HepG2 (cell line): ENCODE data around the gene APBB3. TPM values are rescaled to one million over a fixed set of nuclear protein-coding genes. Genes with fewer than 3 reads are reported as not detected.
"Not testable (repeated sequence)": the region's sequence is repeated elsewhere in the genome, so short reads cannot be mapped to it uniquely, and the experiment has no call there.

Source experiments
- ATAC-seq: fragments of 200-7000 bp; cut with Tn5 transposase; 3 replicates; pipeline ENCODE4 v1.9.1; 2020; ENCODE audit warnings: mild to moderate bottlenecking, moderate library complexity
- BruUV-seq: library from RNA; stranded (reverse); fragments of 400-500 nt; replicated peaks from 2 replicates; lab custom pipeline; 2021; lab: Mats Ljungman, UMichigan
- CTCF ChIA-PET: fragments of 300-600 bp; formaldehyde crosslinking; extraction: SDS; loops from one replicate; lab custom pipeline; 2021; ENCODE audit warnings: low total read pairs, inconsistent platforms, low intra/inter-chr PET ratio; lab: Yijun Ruan, JAX
- POLR2A ChIA-PET: fragments of 350-600 bp; sonication (Branson Sonifier 250); formaldehyde crosslinking; loops from one replicate; lab custom pipeline; 2020; ENCODE audit warnings: antibody characterized with exemption, inconsistent platforms; lab: Yijun Ruan, JAX
- DNase-seq: peaks from one replicate; pipeline ENCODE4 v3.0.0-alpha.2; 2015; ENCODE audit warnings: low spot score
- FAIRE-seq: peaks from 3 replicates; lab custom pipeline; 2011; peaks lifted over from hg19 to GRCh38; lab: Jason Lieb, UNC
- H2AFZ ChIP-seq: one replicate; pipeline ENCODE4 v1.6.1; 2011; ENCODE audit warnings: low read length, inconsistent platforms
- H3K27ac ChIP-seq: fragments of 300-600 bp; 3 replicates; pipeline ENCODE4 v1.8.0; 2011; ENCODE audit warnings: mixed run types, mild to moderate bottlenecking, mixed read lengths, low read length, inconsistent platforms; ENCODE audit not compliant: insufficient read depth; ENCODE audit errors: extremely low read length
- H3K27me3 ChIP-seq, 2 experiments: fragments of 200-600 bp in 1 of 2; 2 replicates in 1 of 2; 3 replicates in 1 of 2; pipeline versions ENCODE4 v1.6.0 to v1.8.0; 2011; ENCODE audit warnings: low read length in 2 of 2, mild to moderate bottlenecking in 2 of 2, moderate library complexity in 2 of 2, inconsistent platforms in 1 of 2; ENCODE audit not compliant: insufficient read depth in 2 of 2, control insufficient read depth in 1 of 2
- H3K36me3 ChIP-seq, 2 experiments: fragments of 200-600 bp in 1 of 2; replicated peaks in 1 of 2; 2 replicates in 1 of 2; 3 replicates in 1 of 2; pipeline versions ENCODE4 v1.5.1 to v1.8.0; 2011; ENCODE audit warnings: low read length in 2 of 2, inconsistent platforms in 1 of 2; ENCODE audit not compliant: insufficient read depth in 2 of 2, control insufficient read depth in 1 of 2
- H3K4me1 ChIP-seq: 2 replicates; pipeline ENCODE4 v1.5.1; 2012; ENCODE audit warnings: low read length, inconsistent platforms; ENCODE audit not compliant: insufficient read depth
- H3K4me2 ChIP-seq: 2 replicates; pipeline ENCODE4 v1.6.0; 2011; ENCODE audit warnings: low read depth, low read length, inconsistent platforms
- H3K4me3 ChIP-seq, 3 experiments: fragments of 200-600 bp in 1 of 3; sonication (generic), shearing (Covaris generic) in 1 of 3; replicated peaks in 1 of 3; 2 replicates each; pipeline ENCODE4 v1.5.1; 2011 to 2016; ENCODE audit warnings: low read length in 3 of 3, inconsistent platforms in 2 of 3, low read depth in 2 of 3, mild to moderate bottlenecking in 2 of 3, control low read depth in 1 of 3, mixed read lengths in 1 of 3; ENCODE audit not compliant: insufficient read depth in 1 of 3
- H3K79me2 ChIP-seq: one replicate; pipeline ENCODE4 v1.6.1; 2011; ENCODE audit warnings: low read length, inconsistent platforms; ENCODE audit not compliant: insufficient read depth
- H3K9ac ChIP-seq: 2 replicates; pipeline ENCODE4 v1.6.0; 2011; ENCODE audit warnings: mild to moderate bottlenecking, low read depth, low read length, inconsistent platforms; ENCODE audit not compliant: insufficient read depth
- H3K9me3 ChIP-seq: 2 replicates; pipeline ENCODE4 v1.5.1; 2012; ENCODE audit warnings: mild to moderate bottlenecking, low read length
- H4K20me1 ChIP-seq: 2 replicates; pipeline ENCODE4 v1.6.0; 2011; ENCODE audit warnings: inconsistent platforms, mild to moderate bottlenecking, low read length, moderate library complexity; ENCODE audit not compliant: insufficient read depth
- ATF7 ChIP-seq, 2 experiments: fragments of 450-650 bp in 1 of 2; sonication (generic) in 1 of 2; formaldehyde crosslinking in 1 of 2; IDR thresholded peaks; 2 replicates each; pipeline versions ENCODE4 v1.4.0 to v1.6.1; 2016 to 2020; ENCODE audit warnings: antibody characterized with exemption in 1 of 2, mild to moderate bottlenecking in 1 of 2, missing genetic modification reagents in 1 of 2
- CC2D1A ChIP-seq: sonication (generic); formaldehyde crosslinking; IDR thresholded peaks from 2 replicates; pipeline ENCODE4 v1.8.1; 2023; ENCODE audit warnings: mild to moderate bottlenecking, missing genetic modification reagents
- CEBPB ChIP-seq: IDR thresholded peaks from 2 replicates; pipeline ENCODE4 v1.6.1; 2011; ENCODE audit warnings: low read depth, low read length, improper control_type of control experiment, borderline replicate concordance
- GMEB1 ChIP-seq: sonication (generic); formaldehyde crosslinking; IDR thresholded peaks from 2 replicates; pipeline ENCODE4 v1.5.1; 2020; ENCODE audit warnings: missing genetic modification reagents, mild to moderate bottlenecking, borderline replicate concordance
- HHEX ChIP-seq: IDR thresholded peaks from 2 replicates; pipeline ENCODE4 v1.6.1; 2016; ENCODE audit warnings: control low read depth
- MAF1 ChIP-seq: sonication (generic); formaldehyde crosslinking; IDR thresholded peaks from 2 replicates; pipeline ENCODE4 v1.5.0; 2020; ENCODE audit warnings: missing genetic modification reagents, borderline replicate concordance
- MEIS1 ChIP-seq: sonication (generic); formaldehyde crosslinking; IDR thresholded peaks from 2 replicates; pipeline ENCODE4 v1.9.0; 2021; ENCODE audit warnings: mild to moderate bottlenecking, missing genetic modification reagents, moderate library complexity, borderline replicate concordance
- NR2F6 ChIP-seq, 2 experiments: IDR thresholded peaks; 2 replicates each; pipeline ENCODE4 v1.6.1; 2016; ENCODE audit warnings: antibody characterized with exemption in 1 of 2, mild to moderate bottlenecking in 1 of 2
- PCBP2 ChIP-seq: fragments of 200-400 bp; formaldehyde crosslinking; optimal IDR thresholded peaks from 2 replicates; pipeline ENCODE3; 2018; ENCODE audit warnings: low read length, low read depth; ENCODE audit not compliant: poor library complexity, severe bottlenecking
- PHF20 ChIP-seq: sonication (generic); formaldehyde crosslinking; IDR thresholded peaks from 2 replicates; pipeline ENCODE4 v1.5.0; 2020; ENCODE audit warnings: mild to moderate bottlenecking, missing genetic modification reagents
- RFXANK ChIP-seq: IDR thresholded peaks from 2 replicates; pipeline ENCODE4 v1.6.1; 2016
- RORA ChIP-seq: sonication (generic); formaldehyde crosslinking; IDR thresholded peaks from 2 replicates; pipeline ENCODE4 v1.5.0; 2020; ENCODE audit warnings: mild to moderate bottlenecking, missing genetic modification reagents, moderate library complexity
- SOX5 ChIP-seq: IDR thresholded peaks from 2 replicates; pipeline ENCODE4 v1.6.1; 2016; ENCODE audit warnings: borderline replicate concordance
- ZNF451 ChIP-seq: sonication (generic); formaldehyde crosslinking; IDR thresholded peaks from 2 replicates; pipeline ENCODE4 v1.5.0; 2020; ENCODE audit warnings: mild to moderate bottlenecking, missing genetic modification reagents
- ZNF614 ChIP-seq: IDR thresholded peaks from 2 replicates; pipeline ENCODE4 v1.6.1; 2018; ENCODE audit warnings: missing biosample characterization, missing genetic modification reagents, inconsistent platforms, borderline replicate concordance
- ZNF644 ChIP-seq: IDR thresholded peaks from 2 replicates; pipeline ENCODE4 v1.6.1; 2016; ENCODE audit warnings: low read depth
- ZSCAN25 ChIP-seq: sonication (generic); formaldehyde crosslinking; IDR thresholded peaks from 2 replicates; pipeline ENCODE4 v1.8.0; 2022; ENCODE audit warnings: mild to moderate bottlenecking, missing genetic modification reagents
- WGBS: methylation state at CpG from one replicate; pipeline ENCODE4 v1.1.6; 2017; ENCODE audit warnings: low lambda C conversion rate; 5-methylcytosine and 5-hydroxymethylcytosine counted together
- in situ Hi-C: cut with HindIII; loops from 2 replicates; pipeline ENCODE4 v1.10.0; 2017; ENCODE audit warnings: low pct_unique_long_range_greater_than_20kb; ENCODE audit not compliant: extremely low pct_ligation_motif_present
- intact Hi-C: fragments of 100-400 bp; cut with micrococcal nuclease; formaldehyde crosslinking; loops from one replicate; pipeline ENCODE4 v1.10.0; 2022; ENCODE audit not compliant: unreplicated experiment
- polyA plus RNA-seq, 8 experiments: library from polyadenylated mRNA; depleted of rRNA in 3 of 8; stranded (reverse) in 7 of 8; unstranded in 1 of 8; fragments of >200 nt; fragmentation: Illumina TruSeq in 4 of 8; extraction: Trizol in 4 of 8; gene quantifications; 2 replicates each; pipeline versions ENCODE4 v1.2.1 to v1.2.3, GENCODE V29; 2011 to 2016; ENCODE audit warnings: low read depth in 4 of 8, missing spikeins in 1 of 8, mixed read lengths in 1 of 8; ENCODE audit not compliant: insufficient read depth in 1 of 8
- total RNA-seq, 5 experiments: library from RNA; depleted of rRNA; stranded (reverse); fragments of >200 nt; fragmentation: Illumina TruSeq; extraction: Trizol; gene quantifications; 2 replicates each; pipeline ENCODE4 v1.2.3, GENCODE V29; 2016; ENCODE audit warnings: low read depth in 1 of 5
- TF ChIP-seq, protein P1 (sequence below): sonication (generic); formaldehyde crosslinking; conservative IDR thresholded peaks from 2 replicates; pipeline ENCODE4 v1.8.0; 2022; ENCODE audit warnings: mild to moderate bottlenecking, moderate library complexity, missing genetic modification reagents

APBB3 gene
- total and polyA plus RNA-seq, 2 of the 13 experiments (the other 11 are each of a cell fraction or from before 2014, with no cell fraction given), result 0.38 to 0.78 TPM

DNA sequence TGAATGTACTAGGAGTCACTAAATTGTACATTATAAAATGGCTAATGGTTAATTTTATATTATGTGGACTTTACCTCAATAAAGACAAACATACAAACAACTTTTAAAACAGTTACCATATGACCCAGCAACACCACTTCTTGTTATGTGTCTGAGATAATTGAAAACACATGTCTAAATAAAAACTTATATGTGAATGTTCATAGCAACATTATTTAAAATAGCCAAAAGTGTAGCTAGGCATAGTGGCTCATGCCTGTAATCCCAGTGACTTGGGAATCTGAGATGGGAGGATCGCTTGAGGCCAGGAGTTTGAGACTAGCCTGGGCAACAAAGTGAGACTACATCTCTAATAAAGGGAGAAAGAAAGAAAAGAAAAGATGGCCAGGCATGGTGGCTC is 23.1 kb upstream of the APBB3 start:
- Histone ChIP-seq H3K36me3 (no peaks in the 10 kb centered on the region), H3K4me1 (no peaks in the 10 kb centered on the region), H3K27me3 (no peaks in the 10 kb centered on the region; a peak in 1 of 5 replicates), H3K9me3 (no peaks in the 10 kb centered on the region), H2AFZ (no peak overlapping the region), H3K79me2 (no peaks in the 10 kb centered on the region), H3K4me2 (no peak overlapping the region), H3K4me3 (no peak overlapping the region), H4K20me1 (no peaks in the 10 kb centered on the region), H3K27ac (no peak overlapping the region), H3K9ac (no peak overlapping the region)
- no peak for FAIRE-seq
- no peak for ATAC-seq
- WGBS, result 48% methylated on average over 1 of the region's 1 CpG
- no peak for DNase-seq
- CTCF ChIA-PET, result no interaction called here
- in situ Hi-C loops (no loop called here), intact Hi-C loops (no loop called here)
- POLR2A ChIA-PET, result no interaction called here
- BruUV-seq, result no TSS peak
- no peak for TF ChIP-seq CEBPB
- no peak for TF ChIP-seq SOX5 (CRISPR knock-in tag)
- TF ChIP-seq MAF1, result no peak
- TF ChIP-seq ZNF451 (CRISPR knock-in tag), result no peak
- no peak for TF ChIP-seq PCBP2
- no peak for TF ChIP-seq RORA
- no peak for TF ChIP-seq RFXANK (CRISPR knock-in tag)
- TF ChIP-seq ZNF644 (CRISPR knock-in tag), result no peak
- TF ChIP-seq NR2F6 (IDR thresholded peaks at IDR 0.05), result no peak
- no peak for TF ChIP-seq NR2F6 (CRISPR knock-in tag; IDR thresholded peaks at IDR 0.05)
- TF ChIP-seq ZNF614 (CRISPR knock-in tag), result no peak
- no peak for TF ChIP-seq ZSCAN25 (CRISPR knock-in tag)
- no peak for TF ChIP-seq PHF20 (CRISPR knock-in tag)
- TF ChIP-seq HHEX (CRISPR knock-in tag), result no peak
- no peak for TF ChIP-seq ATF7 (IDR thresholded peaks at IDR 0.05)
- no peak for TF ChIP-seq ATF7 (CRISPR knock-in tag; IDR thresholded peaks at IDR 0.05)
- no peak for TF ChIP-seq GMEB1 (CRISPR knock-in tag)
- TF ChIP-seq CC2D1A (CRISPR knock-in tag), result no peak
- TF ChIP-seq, protein P1, sequence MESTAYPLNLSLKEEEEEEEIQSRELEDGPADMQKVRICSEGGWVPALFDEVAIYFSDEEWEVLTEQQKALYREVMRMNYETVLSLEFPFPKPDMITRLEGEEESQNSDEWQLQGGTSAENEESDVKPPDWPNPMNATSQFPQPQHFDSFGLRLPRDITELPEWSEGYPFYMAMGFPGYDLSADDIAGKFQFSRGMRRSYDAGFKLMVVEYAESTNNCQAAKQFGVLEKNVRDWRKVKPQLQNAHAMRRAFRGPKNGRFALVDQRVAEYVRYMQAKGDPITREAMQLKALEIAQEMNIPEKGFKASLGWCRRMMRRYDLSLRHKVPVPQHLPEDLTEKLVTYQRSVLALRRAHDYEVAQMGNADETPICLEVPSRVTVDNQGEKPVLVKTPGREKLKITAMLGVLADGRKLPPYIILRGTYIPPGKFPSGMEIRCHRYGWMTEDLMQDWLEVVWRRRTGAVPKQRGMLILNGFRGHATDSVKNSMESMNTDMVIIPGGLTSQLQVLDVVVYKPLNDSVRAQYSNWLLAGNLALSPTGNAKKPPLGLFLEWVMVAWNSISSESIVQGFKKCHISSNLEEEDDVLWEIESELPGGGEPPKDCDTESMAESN (CRISPR knock-in tag), result no peak
- TF ChIP-seq MEIS1 (CRISPR knock-in tag), result no peak

DNA sequence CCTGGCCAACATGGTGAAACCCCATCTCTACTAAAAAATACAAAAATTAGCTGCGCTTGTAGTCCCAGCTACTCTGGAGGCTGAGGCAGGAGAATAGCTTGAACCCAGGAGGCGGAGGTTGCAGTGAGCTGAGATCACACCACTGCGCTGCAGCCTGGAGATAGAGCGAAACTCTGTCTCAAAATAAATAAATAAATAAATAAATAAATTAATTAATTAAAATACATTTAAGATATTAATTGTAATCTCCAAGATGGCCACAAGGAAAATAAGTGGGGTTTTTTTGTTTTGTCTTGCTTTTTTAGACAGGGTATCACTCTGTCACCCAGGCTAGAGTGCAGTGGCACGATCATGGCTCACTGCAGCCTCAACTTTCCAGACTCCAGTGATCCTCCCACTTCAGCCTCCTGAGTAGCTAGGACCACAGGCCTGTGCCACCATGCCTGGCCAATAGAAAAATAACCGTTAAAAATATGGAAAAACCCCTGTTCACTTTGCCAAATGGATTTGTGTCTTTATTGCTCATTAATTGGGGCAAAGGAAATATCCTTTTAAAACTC is 14.9 kb upstream of the APBB3 start:
- FAIRE-seq, H3K27ac ChIP-seq, ATAC-seq, intact Hi-C loops, H3K4me3 ChIP-seq, DNase-seq, POLR2A ChIA-PET, in situ Hi-C loops, H3K9me3 ChIP-seq, BruUV-seq, H2AFZ ChIP-seq, H3K27me3 ChIP-seq, H3K4me2 ChIP-seq, H3K36me3 ChIP-seq, H3K79me2 ChIP-seq, H4K20me1 ChIP-seq, H3K9ac ChIP-seq, CTCF ChIA-PET: not testable (repeated sequence)
- 74% methylated on average over 6 of the region's 6 CpGs for WGBS
- peaks cover 36% of the 10 kb centered on the region for H3K4me1 ChIP-seq
